Smooth muscle cell (in vitro differentiated cells): Measurements from ENCODE around the gene GNAZ. TPM values are rescaled to one million over a fixed set of nuclear protein-coding genes. Genes with fewer than 3 reads are reported as not detected.

Experiments used
- DNase-seq: peaks from one replicate; lab custom pipeline; 2025; ENCODE audit not compliant: unreplicated experiment; lab: John Stamatoyannopoulos, UW
- H2AFZ ChIP-seq: fragments of 200-600 bp; sonication (generic); 2 replicates; pipeline ENCODE4 v1.6.0; 2016; ENCODE audit warnings: antibody characterized with exemption, low read depth, mild to moderate bottlenecking
- H3F3A ChIP-seq: fragments of 200-600 bp; sonication (generic); 2 replicates; pipeline ENCODE4 v1.6.0; 2017; ENCODE audit warnings: antibody characterized with exemption, low read depth
- H3K27ac ChIP-seq: fragments of 200-600 bp; sonication (generic); 2 replicates; pipeline ENCODE4 v1.5.1; 2016; ENCODE audit warnings: low read depth, mild to moderate bottlenecking
- H3K27me3 ChIP-seq: fragments of 200-600 bp; sonication (generic); 2 replicates; pipeline ENCODE4 v1.6.1; 2016; ENCODE audit warnings: low read depth, mild to moderate bottlenecking
- H3K36me3 ChIP-seq: fragments of 200-600 bp; sonication (generic); 2 replicates; pipeline ENCODE4 v1.5.1; 2016; ENCODE audit warnings: low read depth
- H3K4me1 ChIP-seq: fragments of 200-600 bp; sonication (generic); 2 replicates; pipeline ENCODE4 v1.5.1; 2016; ENCODE audit warnings: low read depth
- H3K4me2 ChIP-seq: fragments of 200-600 bp; sonication (generic); 2 replicates; pipeline ENCODE4 v1.6.0; 2016; ENCODE audit warnings: mild to moderate bottlenecking
- H3K4me3 ChIP-seq: fragments of 200-600 bp; sonication (generic); 2 replicates; pipeline ENCODE4 v1.5.1; 2016; ENCODE audit warnings: mild to moderate bottlenecking
- H3K79me2 ChIP-seq: fragments of 200-600 bp; sonication (generic); 2 replicates; pipeline ENCODE4 v1.6.0; 2016; ENCODE audit warnings: low read depth, mild to moderate bottlenecking
- H3K9ac ChIP-seq: fragments of 200-600 bp; sonication (generic); 2 replicates; pipeline ENCODE4 v1.6.0; 2016; ENCODE audit warnings: low read depth
- H3K9me3 ChIP-seq: fragments of 200-600 bp; sonication (generic); replicated peaks from 2 replicates; pipeline ENCODE4 v1.5.1; 2016; ENCODE audit warnings: low read depth
- H4K20me1 ChIP-seq: fragments of 200-600 bp; sonication (generic); 2 replicates; pipeline ENCODE4 v1.6.0; 2016; ENCODE audit warnings: low read depth
- CTCF ChIP-seq: fragments of 200-600 bp; sonication (generic); IDR thresholded peaks from 2 replicates; pipeline ENCODE4 v1.5.1; 2017; ENCODE audit warnings: borderline replicate concordance, mild to moderate bottlenecking, antibody characterized with exemption; ENCODE audit not compliant: insufficient read depth, poor library complexity, severe bottlenecking
- WGBS: methylation state at CpG from one replicate; pipeline ENCODE4 v1.1.7; 2016; ENCODE audit warnings: low lambda C conversion rate; 5-methylcytosine and 5-hydroxymethylcytosine counted together
- polyA plus RNA-seq: library from polyadenylated mRNA; unstranded; fragments of >200 nt; fragmentation: Nextera tagmentation; extraction: Ambion mirVana; gene quantifications from 2 replicates; pipeline ENCODE4 v1.2.1, GENCODE V29; 2016
- total RNA-seq: library from RNA; depleted of rRNA; stranded (reverse); fragments of >200 nt; gene quantifications from 2 replicates; pipeline ENCODE4 v1.2.3, GENCODE V29; 2014

GNAZ gene
- total and polyA plus RNA-seq, 2 experiments from 2014 or later, result 0.50 to 1.2 TPM

- H4K20me1 ChIP-seq, result no peaks in the 10 kb centered on the region
- H3K4me3 ChIP-seq, result no peak overlapping the region
- H3K27me3 ChIP-seq, result no peaks in the 10 kb centered on the region
- no peak for TF ChIP-seq CTCF
- no peaks in the 10 kb centered on the region for H3K9me3 ChIP-seq
- H3F3A ChIP-seq, result peaks cover 10% of the 10 kb centered on the region
- no peak overlapping the region for H3K4me2 ChIP-seq
- H3K27ac ChIP-seq, result peak overlapping the region; percentile 30
- DNase-seq, result no peak
- H3K4me1 ChIP-seq, result peaks cover 9% of the 10 kb centered on the region
- H3K79me2 ChIP-seq, result no peaks in the 10 kb centered on the region
- 34% methylated on average over 6 of the region's 6 CpGs for WGBS
- H3K36me3 ChIP-seq, result no peaks in the 10 kb centered on the region
- H3K9ac ChIP-seq, result no peak overlapping the region
- no peak overlapping the region for H2AFZ ChIP-seq
Observed at GRCh38 chr22:23147617-23148387, 77.5 kb downstream of the GNAZ start.

GRCh38 chr22:23149743-23150238, 79.5 kb downstream of the GNAZ start:
- H3K27me3 ChIP-seq, result no peaks in the 10 kb centered on the region
- H3K9ac ChIP-seq, result no peak overlapping the region
- H3F3A ChIP-seq, result peaks cover 7% of the 10 kb centered on the region
- H4K20me1 ChIP-seq, result no peaks in the 10 kb centered on the region
- WGBS, result 85% methylated on average over 15 of the region's 15 CpGs
- H3K4me3 ChIP-seq, result no peak overlapping the region
- H3K27ac ChIP-seq, result no peak overlapping the region
- H2AFZ ChIP-seq, result no peak overlapping the region
- no peak for TF ChIP-seq CTCF
- no peaks in the 10 kb centered on the region for H3K9me3 ChIP-seq
- no peak for DNase-seq
- H3K79me2 ChIP-seq, result no peaks in the 10 kb centered on the region
- no peaks in the 10 kb centered on the region for H3K36me3 ChIP-seq
- no peak overlapping the region for H3K4me2 ChIP-seq
- peaks cover 9% of the 10 kb centered on the region for H3K4me1 ChIP-seq

DNA sequence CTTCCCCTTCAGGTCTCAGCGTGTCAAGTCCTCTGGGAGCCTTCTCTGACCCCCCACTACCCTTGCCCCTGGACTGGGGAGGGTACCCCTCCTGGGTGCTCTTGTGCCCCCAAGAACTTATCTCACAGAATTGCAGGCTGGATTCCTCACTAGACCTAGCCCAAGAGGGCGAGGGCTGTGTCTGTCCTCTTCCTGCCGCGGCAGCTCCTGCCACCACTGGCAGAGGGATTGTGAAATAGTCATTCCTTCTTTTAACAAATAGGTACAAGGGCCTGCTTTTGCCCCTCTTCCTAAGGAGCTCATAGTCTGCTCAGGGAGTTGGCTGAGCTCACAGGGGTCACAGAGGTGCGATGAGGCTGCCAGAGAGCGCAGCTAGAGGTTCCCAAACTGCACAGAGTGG, 80.4 kb downstream of the GNAZ start:
- no peaks in the 10 kb centered on the region for H3K79me2 ChIP-seq
- no peak overlapping the region for H3K4me3 ChIP-seq
- H3K9me3 ChIP-seq, result no peaks in the 10 kb centered on the region
- H3F3A ChIP-seq, result peaks cover 3% of the 10 kb centered on the region
- H3K27me3 ChIP-seq, result no peaks in the 10 kb centered on the region
- no peaks in the 10 kb centered on the region for H4K20me1 ChIP-seq
- DNase-seq, result no peak
- H3K36me3 ChIP-seq, result no peaks in the 10 kb centered on the region
- no peak overlapping the region for H3K4me2 ChIP-seq
- peaks cover 4% of the 10 kb centered on the region for H3K4me1 ChIP-seq
- WGBS, result 97% methylated on average over 6 of the region's 6 CpGs
- TF ChIP-seq CTCF, result no peak
- no peak overlapping the region for H3K27ac ChIP-seq
- no peak overlapping the region for H2AFZ ChIP-seq
- no peak overlapping the region for H3K9ac ChIP-seq

DNA sequence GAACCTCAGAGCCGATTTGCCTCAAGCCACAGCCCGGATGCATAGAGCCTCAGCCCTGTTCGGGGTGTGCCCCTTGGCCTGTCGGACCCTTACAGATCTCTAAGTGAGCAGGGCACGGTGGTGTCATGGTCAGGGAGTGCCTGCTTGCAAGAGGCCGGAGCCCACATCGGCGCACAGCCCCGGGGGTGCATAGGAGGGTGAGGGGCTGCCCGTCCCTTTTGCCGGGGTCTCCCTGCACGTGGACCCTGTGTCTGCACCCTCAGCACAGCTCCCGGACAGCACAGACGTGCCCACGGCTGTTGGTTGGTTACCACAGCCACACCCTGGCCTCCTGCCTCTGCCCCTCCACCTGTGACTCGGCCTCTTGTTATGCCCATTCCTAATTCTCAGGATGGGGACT, 81.5 kb downstream of the GNAZ start:
- Histone ChIP-seq H3K4me2 (no peak overlapping the region), H3F3A (no peaks in the 10 kb centered on the region), H3K27me3 (no peaks in the 10 kb centered on the region), H2AFZ (no peak overlapping the region), H3K9ac (no peak overlapping the region), H3K36me3 (no peaks in the 10 kb centered on the region), H3K79me2 (no peaks in the 10 kb centered on the region), H3K27ac (no peak overlapping the region), H3K4me3 (no peak overlapping the region), H3K9me3 (no peaks in the 10 kb centered on the region), H4K20me1 (no peaks in the 10 kb centered on the region), H3K4me1 (peaks cover 1% of the 10 kb centered on the region)
- no peak for TF ChIP-seq CTCF
- 82% methylated on average over 15 of the region's 16 CpGs for WGBS
- no peak for DNase-seq
